ENCODE data around the gene HLCS. TPM values are rescaled to one million over a fixed set of nuclear protein-coding genes. Genes with fewer than 3 reads are reported as not detected.

Gene HLCS
- polyA plus RNA-seq, 1 donor (not counting 4 experiments of a cell fraction or from before 2014, with no cell fraction given): 11.5 TPM

- dilution Hi-C loops (cut with MboI; ENCODE audit: extremely low pct_ligation_motif_present, low sequenced_read_pairs): no loop called here
- H3K36me3 ChIP-seq (ENCODE audit: control insufficient read depth in 2 of 2, extremely low read depth in 1 of 2, insufficient read depth in 2 of 2, low read length in 2 of 2): peaks cover 2 to 7% of the 10 kb centered on the region in 2 experiments
- H3K4me1 ChIP-seq (ENCODE audit: control insufficient read depth, extremely low read depth, insufficient read depth, low read length): no peaks in the 10 kb centered on the region
- TF ChIP-seq EZH2 (IDR thresholded peaks at IDR 0.05; ENCODE audit: low read length): no peak
- H3K27ac ChIP-seq (ENCODE audit: control insufficient read depth, insufficient read depth, low read length): no peak overlapping the region
- no peak overlapping the region for H3K4me3 ChIP-seq (ENCODE audit: control insufficient read depth in 2 of 3, extremely low read depth in 1 of 3, insufficient read depth in 2 of 3, low read depth in 1 of 3, low read length in 3 of 3)
- no peak overlapping the region for H2AFZ ChIP-seq (ENCODE audit: control insufficient read depth, low read length)
- FAIRE-seq (no peak), DNase-seq (ENCODE audit: low read depth, low spot score) (no peak)
- no peaks in the 10 kb centered on the region for H3K27me3 ChIP-seq (ENCODE audit: control insufficient read depth, extremely low read depth, insufficient read depth, low read length)
- no peaks in the 10 kb centered on the region for H3K79me2 ChIP-seq (ENCODE audit: control insufficient read depth, insufficient read depth, low read length)
- no peaks in the 10 kb centered on the region for H4K20me1 ChIP-seq (ENCODE audit: control insufficient read depth, extremely low read depth, insufficient read depth, low read length)
- H3K9me3 ChIP-seq (ENCODE audit: control insufficient read depth, low read depth, low read length): no peaks in the 10 kb centered on the region
- no peaks in the 10 kb centered on the region for H3K9me1 ChIP-seq (ENCODE audit: control insufficient read depth, extremely low read depth, insufficient read depth, low read length)
- H3K9ac ChIP-seq (ENCODE audit: control insufficient read depth, extremely low read depth, insufficient read depth, low read length): no peak overlapping the region
- no peak overlapping the region for H3K4me2 ChIP-seq (ENCODE audit: control insufficient read depth, extremely low read depth, insufficient read depth, low read depth, low read length)
Measured at GRCh38 chr21:36888466-36888865, 78.0 kb downstream of the HLCS start.

GRCh38 chr21:36887963-36888362 is 78.5 kb downstream of the HLCS start:
- Histone ChIP-seq H2AFZ (ENCODE audit: control insufficient read depth, low read length) (no peak overlapping the region), H3K27me3 (ENCODE audit: control insufficient read depth, extremely low read depth, insufficient read depth, low read length) (no peaks in the 10 kb centered on the region), H3K36me3 (ENCODE audit: control insufficient read depth in 2 of 2, extremely low read depth in 1 of 2, insufficient read depth in 2 of 2, low read length in 2 of 2) (peaks cover 2 to 7% of the 10 kb centered on the region in 2 experiments), H3K9me1 (ENCODE audit: control insufficient read depth, extremely low read depth, insufficient read depth, low read length) (no peaks in the 10 kb centered on the region), H3K4me1 (ENCODE audit: control insufficient read depth, extremely low read depth, insufficient read depth, low read length) (no peaks in the 10 kb centered on the region), H3K9ac (ENCODE audit: control insufficient read depth, extremely low read depth, insufficient read depth, low read length) (no peak overlapping the region), H3K27ac (ENCODE audit: control insufficient read depth, insufficient read depth, low read length) (no peak overlapping the region), H3K4me2 (ENCODE audit: control insufficient read depth, extremely low read depth, insufficient read depth, low read depth, low read length) (no peak overlapping the region), H3K9me3 (ENCODE audit: control insufficient read depth, low read depth, low read length) (no peaks in the 10 kb centered on the region), H4K20me1 (ENCODE audit: control insufficient read depth, extremely low read depth, insufficient read depth, low read length) (no peaks in the 10 kb centered on the region), H3K79me2 (ENCODE audit: control insufficient read depth, insufficient read depth, low read length) (no peaks in the 10 kb centered on the region), H3K4me3 (ENCODE audit: control insufficient read depth in 2 of 3, extremely low read depth in 1 of 3, insufficient read depth in 2 of 3, low read depth in 1 of 3, low read length in 3 of 3) (no peak overlapping the region)
- DNase-seq (ENCODE audit: low read depth, low spot score) (no peak), FAIRE-seq (no peak)
- dilution Hi-C loops (cut with MboI; ENCODE audit: extremely low pct_ligation_motif_present, low sequenced_read_pairs): no loop called here
- TF ChIP-seq, protein P1, sequence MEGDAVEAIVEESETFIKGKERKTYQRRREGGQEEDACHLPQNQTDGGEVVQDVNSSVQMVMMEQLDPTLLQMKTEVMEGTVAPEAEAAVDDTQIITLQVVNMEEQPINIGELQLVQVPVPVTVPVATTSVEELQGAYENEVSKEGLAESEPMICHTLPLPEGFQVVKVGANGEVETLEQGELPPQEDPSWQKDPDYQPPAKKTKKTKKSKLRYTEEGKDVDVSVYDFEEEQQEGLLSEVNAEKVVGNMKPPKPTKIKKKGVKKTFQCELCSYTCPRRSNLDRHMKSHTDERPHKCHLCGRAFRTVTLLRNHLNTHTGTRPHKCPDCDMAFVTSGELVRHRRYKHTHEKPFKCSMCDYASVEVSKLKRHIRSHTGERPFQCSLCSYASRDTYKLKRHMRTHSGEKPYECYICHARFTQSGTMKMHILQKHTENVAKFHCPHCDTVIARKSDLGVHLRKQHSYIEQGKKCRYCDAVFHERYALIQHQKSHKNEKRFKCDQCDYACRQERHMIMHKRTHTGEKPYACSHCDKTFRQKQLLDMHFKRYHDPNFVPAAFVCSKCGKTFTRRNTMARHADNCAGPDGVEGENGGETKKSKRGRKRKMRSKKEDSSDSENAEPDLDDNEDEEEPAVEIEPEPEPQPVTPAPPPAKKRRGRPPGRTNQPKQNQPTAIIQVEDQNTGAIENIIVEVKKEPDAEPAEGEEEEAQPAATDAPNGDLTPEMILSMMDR (optimal IDR thresholded peaks at IDR 0.05 in 1 of 3, IDR thresholded peaks at IDR 0.05 in 1 of 3, conservative IDR thresholded peaks at IDR 0.05 in 1 of 3; ENCODE audit: extremely low read depth in 1 of 3, insufficient read depth in 2 of 3, low read length in 3 of 3): no peak
- no peak for TF ChIP-seq EZH2 (IDR thresholded peaks at IDR 0.05; ENCODE audit: low read length)
